HCT116 (cell line): ENCODE measurements around the gene COL5A1. TPM values are rescaled to one million over a fixed set of nuclear protein-coding genes. Genes with fewer than 3 reads are reported as not detected.

Experiments
- ATAC-seq: fragments of 200-7000 bp; cut with Tn5 transposase; 2 replicates; pipeline ENCODE4 v1.9.1; 2020; ENCODE audit warnings: mild to moderate bottlenecking, moderate library complexity
- BruUV-seq: library from RNA; stranded (reverse); fragments of 400-500 nt; replicated peaks from 2 replicates; lab custom pipeline; 2021; lab: Mats Ljungman, UMichigan
- CTCF ChIA-PET: fragments of 300-600 bp; sonication (Branson Sonifier 250); formaldehyde crosslinking; loops from one replicate; lab custom pipeline; 2021; ENCODE audit warnings: antibody characterized with exemption; lab: Charles Lee
- POLR2A ChIA-PET: fragments of 300-600, 350-600 bp; sonication (Branson Sonifier 250); formaldehyde crosslinking; loops from one replicate; lab custom pipeline; 2021; ENCODE audit warnings: antibody characterized with exemption; lab: Charles Lee
- RAD21 ChIA-PET, 2 experiments: fragments of 300-600 bp; sonication (Branson Sonifier 250); formaldehyde crosslinking; loops; one replicate each; lab custom pipeline; 2023; ENCODE audit warnings: low total read pairs in 2 of 2; ENCODE audit not compliant: uncharacterized antibody in 2 of 2, unreplicated experiment in 2 of 2, low non-redundant PET in 1 of 2; lab: Charles Lee
- DNase-seq: peaks from one replicate; pipeline ENCODE4 v3.0.0-alpha.2; 2010; ENCODE audit warnings: low read depth, low spot score
- H2AFZ ChIP-seq: fragments of 200-600 bp; shearing (Covaris generic), sonication (generic); 2 replicates; pipeline ENCODE4 v1.6.1; 2017; ENCODE audit warnings: low read depth, mixed run types, mixed read lengths, antibody characterized with exemption, low read length; ENCODE audit not compliant: poor library complexity, severe bottlenecking
- H3K27ac ChIP-seq: 2 replicates; pipeline ENCODE4 v1.5.1; 2012; ENCODE audit warnings: low read depth, low read length
- H3K27me3 ChIP-seq: fragments of 200-600 bp; sonication (generic); 2 replicates; pipeline ENCODE4 v1.6.1; 2016; ENCODE audit warnings: mixed run types, low read length, mixed read lengths; ENCODE audit not compliant: insufficient read depth
- H3K36me3 ChIP-seq, 2 experiments: fragments of 200-500 bp in 1 of 2; fragments of 200-600 bp in 1 of 2; sonication (Bioruptor generic) in 1 of 2; sonication (generic) in 1 of 2; 2 replicates each; pipeline versions ENCODE4 v1.5.1 to v1.6.1; 2014 to 2016; ENCODE audit warnings: low read length in 2 of 2, inconsistent platforms in 1 of 2, mixed read lengths in 1 of 2, mixed run types in 1 of 2; ENCODE audit not compliant: insufficient read depth in 2 of 2, control insufficient read depth in 1 of 2
- H3K4me1 ChIP-seq, 2 experiments: fragments of 200-600 bp in 1 of 2; sonication (generic) in 1 of 2; 2 replicates each; pipeline versions ENCODE4 v1.5.1 to v1.6.1; 2012 to 2017; ENCODE audit warnings: low read length in 2 of 2, inconsistent platforms in 1 of 2, mild to moderate bottlenecking in 1 of 2, mixed read lengths in 1 of 2, mixed run types in 1 of 2, moderate library complexity in 1 of 2; ENCODE audit not compliant: insufficient read depth in 2 of 2, control insufficient read depth in 1 of 2
- H3K4me2 ChIP-seq: fragments of 200-600 bp; sonication (generic); 2 replicates; pipeline ENCODE4 v1.6.1; 2017; ENCODE audit warnings: mixed run types, low read length, mixed read lengths
- H3K4me3 ChIP-seq, 2 experiments: fragments of 200-600 bp in 1 of 2; sonication (generic) in 1 of 2; replicated peaks in 1 of 2; 2 replicates each; pipeline ENCODE4 v1.5.1; 2011 to 2016; ENCODE audit warnings: low read length in 2 of 2, control low read depth in 1 of 2, low read depth in 1 of 2, mild to moderate bottlenecking in 1 of 2, mixed read lengths in 1 of 2, mixed run types in 1 of 2
- H3K79me2 ChIP-seq: fragments of 200-600 bp; sonication (generic); 2 replicates; pipeline ENCODE4 v1.6.1; 2017; ENCODE audit warnings: mild to moderate bottlenecking, mixed run types, low read length, moderate library complexity, mixed read lengths; ENCODE audit not compliant: insufficient read depth
- H3K9ac ChIP-seq: fragments of 200-600 bp; sonication (generic); 2 replicates; pipeline ENCODE4 v1.6.1; 2016; ENCODE audit warnings: low read length, mixed read lengths
- H3K9me2 ChIP-seq: fragments of 200-600 bp; sonication (generic), shearing (Covaris generic); 2 replicates; pipeline ENCODE4 v1.6.1; 2017; ENCODE audit warnings: mixed run types, mild to moderate bottlenecking, moderate library complexity; ENCODE audit not compliant: insufficient read depth
- H3K9me3 ChIP-seq, 2 experiments: fragments of 200-500 bp in 1 of 2; fragments of 200-600 bp in 1 of 2; sonication (Bioruptor generic) in 1 of 2; sonication (generic) in 1 of 2; 2 replicates each; pipeline ENCODE4 v1.6.1; 2014 to 2017; ENCODE audit warnings: low read length in 2 of 2, mixed read lengths in 2 of 2, inconsistent platforms in 1 of 2, low read depth in 1 of 2, mild to moderate bottlenecking in 1 of 2, mixed run types in 1 of 2, moderate library complexity in 1 of 2; ENCODE audit not compliant: control insufficient read depth in 1 of 2, insufficient read depth in 1 of 2
- H4K20me1 ChIP-seq: fragments of 200-600 bp; sonication (generic), shearing (Covaris generic); 2 replicates; pipeline ENCODE4 v1.6.1; 2017; ENCODE audit warnings: mixed run types, mild to moderate bottlenecking, moderate library complexity; ENCODE audit not compliant: insufficient read depth
- CTCF ChIP-seq, 3 experiments: fragments of 200-600 bp in 1 of 3; sonication (generic) in 1 of 3; IDR thresholded peaks in 2 of 3; conservative IDR thresholded peaks in 1 of 3; 2 replicates each; pipeline ENCODE4 v1.5.1; 2012 to 2017; ENCODE audit warnings: low read depth in 2 of 3, low read length in 2 of 3, antibody characterized with exemption in 1 of 3, borderline replicate concordance in 1 of 3, control low read depth in 1 of 3, mild to moderate bottlenecking in 1 of 3, mixed read lengths in 1 of 3, mixed run types in 1 of 3, moderate library complexity in 1 of 3; ENCODE audit not compliant: insufficient read depth in 1 of 3
- ELF1 ChIP-seq: IDR thresholded peaks from 2 replicates; pipeline ENCODE4 v1.6.1; 2012; ENCODE audit warnings: low read depth, borderline replicate concordance
- POLR2A ChIP-seq: IDR thresholded peaks from 2 replicates; pipeline ENCODE4 v1.7.0; 2011; ENCODE audit warnings: borderline replicate concordance; ENCODE audit not compliant: insufficient read depth, insufficient read length; ENCODE audit errors: extremely low read depth
- POLR2AphosphoS5 ChIP-seq: IDR thresholded peaks from 2 replicates; pipeline ENCODE4 v1.6.1; 2011; ENCODE audit warnings: mild to moderate bottlenecking, low read depth, low read length, moderate library complexity
- REST ChIP-seq: IDR thresholded peaks from 2 replicates; pipeline ENCODE4 v1.6.1; 2012; ENCODE audit warnings: low read depth
- SIN3A ChIP-seq: IDR thresholded peaks from 2 replicates; pipeline ENCODE4 v1.6.1; 2012; ENCODE audit warnings: low read depth
- SRF ChIP-seq: IDR thresholded peaks from 2 replicates; pipeline ENCODE4 v1.6.1; 2012; ENCODE audit warnings: low read depth
- TCF7L2 ChIP-seq: IDR thresholded peaks from 2 replicates; pipeline ENCODE4 v1.7.0; 2011; ENCODE audit warnings: borderline replicate concordance, inconsistent platforms; ENCODE audit not compliant: insufficient read depth, insufficient read length; ENCODE audit errors: extremely low read depth
- YY1 ChIP-seq: IDR thresholded peaks from 2 replicates; pipeline ENCODE4 v1.6.1; 2011; ENCODE audit warnings: low read length, low read depth, moderate library complexity, mild to moderate bottlenecking; ENCODE audit not compliant: insufficient replicate concordance; ENCODE audit errors: extremely low read depth
- ZBTB33 ChIP-seq: IDR thresholded peaks from 2 replicates; pipeline ENCODE4 v1.6.1; 2011; ENCODE audit warnings: mild to moderate bottlenecking, low read length, moderate library complexity; ENCODE audit not compliant: insufficient replicate concordance; ENCODE audit errors: extremely low read depth
- ZFX ChIP-seq: fragments of 450-650 bp; IDR thresholded peaks from 2 replicates; pipeline ENCODE4 v1.6.1; 2017
- intact Hi-C: fragments of 100-400 bp; cut with micrococcal nuclease; formaldehyde crosslinking; loops from 2 replicates; pipeline ENCODE4 v1.10.0; 2022
- total RNA-seq: library from RNA; stranded (reverse); gene quantifications from one replicate; pipeline ENCODE4 v1.2.1, GENCODE V29; 2021; ENCODE audit not compliant: unreplicated experiment

Gene COL5A1
- total RNA-seq, 1 experiment from 2014 or later: 0.30 TPM

GRCh38 chr9:134611046-134611445, 30.6 kb upstream of the COL5A1 start:
- DNase-seq (no peak), ATAC-seq (no peak)
- Histone ChIP-seq H3K4me3 (no peak overlapping the region), H3K79me2 (no peaks in the 10 kb centered on the region), H3K27me3 (no peaks in the 10 kb centered on the region), H3K4me1 (no peaks in the 10 kb centered on the region), H3K9ac (no peak overlapping the region), H3K9me2 (no peaks in the 10 kb centered on the region), H3K27ac (no peak overlapping the region), H2AFZ (no peak overlapping the region), H3K9me3 (peaks cover 8 to 23% of the 10 kb centered on the region in 2 experiments; a peak in 3 of 4 replicates)
- POLR2A ChIA-PET: no interaction called here
- RAD21 ChIA-PET: no interaction called here
- TF ChIP-seq YY1 (no peak), POLR2A (no peak), REST (no peak), ZBTB33 (no peak), POLR2AphosphoS5 (no peak), ELF1 (no peak), SIN3A (no peak), ZFX (no peak), CTCF (IDR thresholded peaks at IDR 0.05 in 2 of 3, conservative IDR thresholded peaks at IDR 0.05 in 1 of 3; ENCODE audit: borderline replicate concordance in 1 of 3, insufficient read depth in 1 of 3, low read depth in 2 of 3, low read length in 2 of 3) (no peak), TCF7L2 (no peak), SRF (no peak)
- TF ChIP-seq, all 23 proteins: peak for 0
- Histone ChIP-seq H4K20me1 (no peaks in the 10 kb centered on the region), H3K36me3 (no peaks in the 10 kb centered on the region), H3K4me2 (no peak overlapping the region)
- intact Hi-C loops: no loop called here
- CTCF ChIA-PET: no interaction called here
- BruUV-seq: no TSS peak
